ENCODE measurements around the gene EML4. TPM values are rescaled to one million over a fixed set of nuclear protein-coding genes. Genes with fewer than 3 reads are reported as not detected.
A peak's percentile ranks its signal among the peaks of the same experiment; 100 is the strongest.

The EML4 gene
- total RNA-seq, 1 experiment from 2014 or later: 31.2 TPM

DNA sequence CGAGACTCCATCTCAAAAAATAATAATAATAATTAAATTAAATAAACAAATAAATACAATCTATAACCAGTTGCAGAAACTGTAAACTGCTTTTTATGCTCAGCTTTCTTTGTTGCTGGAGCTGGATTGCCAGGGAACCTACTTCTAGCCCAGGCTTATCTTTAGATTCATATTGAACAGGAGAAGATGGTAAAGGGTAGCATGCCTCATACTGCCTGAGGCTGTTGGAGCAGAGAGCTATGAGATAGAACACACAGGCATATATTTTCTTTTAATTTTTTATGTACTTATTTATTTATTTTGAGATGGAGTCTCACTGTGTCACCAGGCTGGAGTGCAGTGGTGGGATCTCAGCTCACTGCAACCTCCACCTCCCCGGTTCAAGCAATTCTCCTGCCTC lies 28.7 kb upstream of the EML4 start:
- ChIA-PET CTCF (interaction anchor here (0.6 to 1.1 kb wide), 3 partner anchors 12 to 360 kb away, joined by 3 to 4 read pairs (median 3); no protein-coding TSS in a partner anchor), POLR2A (interaction anchor here (3.7 kb wide), 1 partner anchor 8 kb away, joined by 26 read pairs; no protein-coding TSS in a partner anchor)
- BruUV-seq (replicated peaks): no TSS peak
- intact Hi-C loops (cut with micrococcal nuclease): no loop called here
- no peak for TF ChIP-seq CTCF (IDR thresholded peaks at IDR 0.05; ENCODE audit: unreplicated experiment)
- Mint-ChIP-seq H3K4me1 (ENCODE audit: insufficient read depth, unreplicated experiment) (peaks cover 35% of the 10 kb centered on the region), H3K27me3 (ENCODE audit: insufficient read depth, unreplicated experiment) (no peaks in the 10 kb centered on the region), H3K4me3 (ENCODE audit: unreplicated experiment) (no peak overlapping the region), H3K9me3 (ENCODE audit: unreplicated experiment) (no peaks in the 10 kb centered on the region), H3K27ac (ENCODE audit: low read depth, unreplicated experiment) (no peak overlapping the region), H3K36me3 (ENCODE audit: insufficient read depth, unreplicated experiment) (no peaks in the 10 kb centered on the region)
- DNase-seq (ENCODE audit: unreplicated experiment): no peak

- H3K4me3 Mint-ChIP-seq (ENCODE audit: unreplicated experiment): peak overlapping the region; percentile 60
- H3K9me3 Mint-ChIP-seq (ENCODE audit: unreplicated experiment): no peaks in the 10 kb centered on the region
- no peak overlapping the region for H3K27ac Mint-ChIP-seq (ENCODE audit: low read depth, unreplicated experiment)
- CTCF ChIA-PET: interaction anchor here (0.7 to 1.7 kb wide), 5 partner anchors 42 to 273 kb away, joined by 3 to 7 read pairs (median 3); no protein-coding TSS in a partner anchor
- BruUV-seq (replicated peaks): no TSS peak
- peaks cover 35% of the 10 kb centered on the region for H3K4me1 Mint-ChIP-seq (ENCODE audit: insufficient read depth, unreplicated experiment)
- no peaks in the 10 kb centered on the region for H3K27me3 Mint-ChIP-seq (ENCODE audit: insufficient read depth, unreplicated experiment)
- no peak for TF ChIP-seq CTCF (IDR thresholded peaks at IDR 0.05; ENCODE audit: unreplicated experiment)
- DNase-seq (ENCODE audit: unreplicated experiment): peak; percentile 63
- POLR2A ChIA-PET: interaction anchor here (0.7 to 3.7 kb wide), 13 partner anchors 9 to 294 kb away, joined by 3 to 26 read pairs (median 4); no protein-coding TSS in a partner anchor
- intact Hi-C loops (cut with micrococcal nuclease): no loop called here
- H3K36me3 Mint-ChIP-seq (ENCODE audit: insufficient read depth, unreplicated experiment): no peaks in the 10 kb centered on the region
Measured at GRCh38 chr2:42141687-42142546, 27.2 kb upstream of the EML4 start.

DNA sequence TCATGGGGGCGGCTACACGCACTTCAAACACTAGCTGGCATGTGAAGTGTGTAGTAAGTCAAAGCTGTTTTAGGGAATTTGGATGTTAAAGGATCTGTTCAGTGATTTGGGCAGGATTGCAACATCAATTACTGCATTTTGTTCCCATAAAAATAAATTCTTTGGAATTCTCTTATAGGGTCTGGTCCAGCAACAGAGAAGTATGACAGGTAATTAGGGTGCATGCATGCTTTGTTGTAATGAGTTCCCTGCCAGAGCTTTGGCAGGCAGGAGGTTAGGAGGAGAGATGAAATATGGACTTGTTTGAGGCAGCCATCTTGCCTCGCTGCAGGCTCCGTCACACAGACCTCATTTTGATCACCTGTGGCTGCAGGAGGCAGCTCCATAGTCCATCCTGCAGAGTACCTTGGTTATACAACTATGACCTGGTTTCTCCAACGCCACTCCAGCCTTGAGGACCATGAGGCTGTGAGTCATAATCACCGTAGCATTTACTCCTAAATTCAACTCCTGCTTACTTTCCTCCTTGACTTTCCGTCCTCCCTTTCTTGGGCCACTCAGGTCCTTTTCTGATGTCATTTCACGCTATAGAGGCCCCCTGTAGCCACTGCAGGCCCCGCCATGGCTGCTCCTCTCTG lies 26.5 kb upstream of the EML4 start:
- no peaks in the 10 kb centered on the region for H3K9me3 Mint-ChIP-seq (ENCODE audit: unreplicated experiment)
- ChIA-PET CTCF (interaction anchor here (0.6 to 1.7 kb wide), 5 partner anchors 21 to 274 kb away, joined by 3 to 7 read pairs (median 3); no protein-coding TSS in a partner anchor), POLR2A (interaction anchor here (0.7 to 3.7 kb wide), 6 partner anchors 8 to 33 kb away, joined by 3 to 26 read pairs (median 5); no protein-coding TSS in a partner anchor)
- no peaks in the 10 kb centered on the region for H3K36me3 Mint-ChIP-seq (ENCODE audit: insufficient read depth, unreplicated experiment)
- no peak for TF ChIP-seq CTCF (IDR thresholded peaks at IDR 0.05; ENCODE audit: unreplicated experiment)
- no peak overlapping the region for H3K4me3 Mint-ChIP-seq (ENCODE audit: unreplicated experiment)
- H3K27me3 Mint-ChIP-seq (ENCODE audit: insufficient read depth, unreplicated experiment): no peaks in the 10 kb centered on the region
- no peak overlapping the region for H3K27ac Mint-ChIP-seq (ENCODE audit: low read depth, unreplicated experiment)
- H3K4me1 Mint-ChIP-seq (ENCODE audit: insufficient read depth, unreplicated experiment): peaks cover 35% of the 10 kb centered on the region
- no TSS peak for BruUV-seq (replicated peaks)
- intact Hi-C loops (cut with micrococcal nuclease): no loop called here
- DNase-seq (ENCODE audit: unreplicated experiment): no peak

Measured in MCF 10A (cell line).